ENCODE data around the gene APEX2.

DNA sequence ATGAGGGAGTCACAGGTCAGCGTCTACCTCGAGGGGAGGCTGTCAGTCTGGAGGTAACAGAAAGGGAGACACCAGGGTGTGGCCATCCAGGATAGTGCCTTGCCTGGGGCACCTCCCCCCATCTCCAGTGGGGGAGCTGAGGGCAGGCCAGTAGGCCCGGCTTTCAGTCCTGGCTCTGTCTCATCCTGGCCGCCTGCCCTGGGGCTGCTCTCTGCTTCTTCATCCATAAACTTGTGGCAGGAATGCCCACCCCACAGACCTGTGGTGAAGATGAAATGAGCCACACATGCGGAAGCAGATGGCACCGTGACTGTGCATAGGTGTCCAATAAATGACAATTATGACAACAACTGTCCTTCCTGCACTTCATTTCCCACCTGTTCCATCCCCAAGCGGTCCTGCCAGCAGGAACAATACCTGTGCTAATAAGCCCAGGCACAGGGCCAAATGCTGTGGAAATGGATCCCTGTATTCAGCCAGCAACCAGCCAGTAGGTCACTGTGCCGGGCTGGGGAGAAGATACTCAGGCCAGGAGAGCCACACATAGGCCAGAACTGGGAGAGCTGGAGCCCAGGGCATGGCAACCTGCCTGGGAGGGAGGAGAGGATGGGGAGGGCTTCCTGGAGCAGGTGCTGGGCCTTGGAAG, 49.3 kb upstream of the APEX2 start:
- TF ChIP-seq REST (IDR thresholded peaks at IDR 0.05; ENCODE audit: insufficient replicate concordance, low read depth) (no peak), CTCF (IDR thresholded peaks at IDR 0.05; ENCODE audit: insufficient read depth, low read length) (no peak), GABPA (IDR thresholded peaks at IDR 0.05; ENCODE audit: low read depth) (no peak), SPI1 (IDR thresholded peaks at IDR 0.05; ENCODE audit: borderline replicate concordance, low read depth) (no peak)
